Loucy (cell line): Measurements from ENCODE around the gene AJAP1.

Experiments
- H2AFZ ChIP-seq: fragments of 200-600 bp; sonication (generic); 2 replicates; pipeline ENCODE4 v1.6.0; 2016; ENCODE audit warnings: antibody characterized with exemption, mild to moderate bottlenecking, low read length, moderate library complexity
- H3F3A ChIP-seq: fragments of 200-600 bp; 2 replicates; pipeline ENCODE4 v1.6.0; 2016; ENCODE audit warnings: antibody characterized with exemption, low read depth, mild to moderate bottlenecking
- H3K27me3 ChIP-seq: fragments of 200-600 bp; sonication (generic); 2 replicates; pipeline ENCODE4 v1.6.1; 2014; ENCODE audit warnings: low read length, mild to moderate bottlenecking; ENCODE audit not compliant: insufficient read depth, poor library complexity, severe bottlenecking
- H3K36me3 ChIP-seq: fragments of 200-600 bp; sonication (generic); 2 replicates; pipeline ENCODE4 v1.6.1; 2016; ENCODE audit warnings: low read length; ENCODE audit not compliant: insufficient read depth
- H3K4me1 ChIP-seq: fragments of 200-600 bp; sonication (generic); 2 replicates; pipeline ENCODE4 v1.5.1; 2014; ENCODE audit warnings: low read length, mild to moderate bottlenecking; ENCODE audit not compliant: insufficient read depth, poor library complexity, severe bottlenecking
- H3K4me2 ChIP-seq: fragments of 200-600 bp; sonication (generic); 2 replicates; pipeline ENCODE4 v1.6.0; 2014; ENCODE audit warnings: antibody characterized with exemption, low read length, low read depth, mild to moderate bottlenecking; ENCODE audit not compliant: poor library complexity, severe bottlenecking
- H3K4me3 ChIP-seq: fragments of 200-600 bp; sonication (generic); 2 replicates; pipeline ENCODE4 v1.5.1; 2014; ENCODE audit warnings: low read length, mild to moderate bottlenecking, mixed read lengths; ENCODE audit not compliant: poor library complexity, severe bottlenecking
- H3K79me2 ChIP-seq: fragments of 200-600 bp; sonication (generic); 2 replicates; pipeline ENCODE4 v1.6.1; 2014; ENCODE audit warnings: low read length; ENCODE audit not compliant: insufficient read depth
- H3K9ac ChIP-seq: fragments of 200-600 bp; sonication (generic); 2 replicates; pipeline ENCODE4 v1.6.0; 2014; ENCODE audit warnings: mild to moderate bottlenecking, low read depth, low read length, moderate library complexity; ENCODE audit not compliant: poor library complexity, severe bottlenecking
- H3K9me2 ChIP-seq: fragments of 200-600 bp; sonication (generic); replicated peaks from 2 replicates; pipeline ENCODE4 v1.6.1; 2016; ENCODE audit warnings: low read depth, low read length, mixed read lengths
- H3K9me3 ChIP-seq: fragments of 200-600 bp; sonication (generic); 2 replicates; pipeline ENCODE4 v1.6.1; 2014; ENCODE audit warnings: mild to moderate bottlenecking, antibody characterized with exemption, low read length, low read depth; ENCODE audit not compliant: insufficient read depth
- H4K20me1 ChIP-seq: fragments of 200-600 bp; sonication (generic); 2 replicates; pipeline ENCODE4 v1.6.0; 2014; ENCODE audit warnings: antibody characterized with exemption, low read length, mild to moderate bottlenecking; ENCODE audit not compliant: insufficient read depth, poor library complexity, severe bottlenecking
- EZH2phosphoT487 ChIP-seq: fragments of 200-600 bp; IDR thresholded peaks from 2 replicates; pipeline ENCODE4 v1.6.1; 2018; ENCODE audit warnings: antibody characterized with exemption, mild to moderate bottlenecking, moderate library complexity, borderline replicate concordance
- TF ChIP-seq, protein P1 (sequence below): fragments of 200-600 bp; sonication (generic); conservative IDR thresholded peaks from 2 replicates; pipeline ENCODE4 v1.5.1; 2014; ENCODE audit warnings: mild to moderate bottlenecking, antibody characterized with exemption, low read length

AJAP1 gene

GRCh38 chr1:4755301-4755845 lies 101.0 kb downstream of the AJAP1 start:
- Histone ChIP-seq H3K36me3 (no peaks in the 10 kb centered on the region), H3K4me3 (no peak overlapping the region), H3K79me2 (no peaks in the 10 kb centered on the region), H3K9me3 (peaks cover 21% of the 10 kb centered on the region; the same call in 1 of the 2 replicates), H3K9ac (no peak overlapping the region), H3F3A (no peaks in the 10 kb centered on the region), H3K9me2 (no peaks in the 10 kb centered on the region), H3K27me3 (no peaks in the 10 kb centered on the region), H3K4me2 (no peak overlapping the region), H3K4me1 (no peaks in the 10 kb centered on the region), H2AFZ (no peak overlapping the region), H4K20me1 (no peaks in the 10 kb centered on the region)
- TF ChIP-seq, protein P1, sequence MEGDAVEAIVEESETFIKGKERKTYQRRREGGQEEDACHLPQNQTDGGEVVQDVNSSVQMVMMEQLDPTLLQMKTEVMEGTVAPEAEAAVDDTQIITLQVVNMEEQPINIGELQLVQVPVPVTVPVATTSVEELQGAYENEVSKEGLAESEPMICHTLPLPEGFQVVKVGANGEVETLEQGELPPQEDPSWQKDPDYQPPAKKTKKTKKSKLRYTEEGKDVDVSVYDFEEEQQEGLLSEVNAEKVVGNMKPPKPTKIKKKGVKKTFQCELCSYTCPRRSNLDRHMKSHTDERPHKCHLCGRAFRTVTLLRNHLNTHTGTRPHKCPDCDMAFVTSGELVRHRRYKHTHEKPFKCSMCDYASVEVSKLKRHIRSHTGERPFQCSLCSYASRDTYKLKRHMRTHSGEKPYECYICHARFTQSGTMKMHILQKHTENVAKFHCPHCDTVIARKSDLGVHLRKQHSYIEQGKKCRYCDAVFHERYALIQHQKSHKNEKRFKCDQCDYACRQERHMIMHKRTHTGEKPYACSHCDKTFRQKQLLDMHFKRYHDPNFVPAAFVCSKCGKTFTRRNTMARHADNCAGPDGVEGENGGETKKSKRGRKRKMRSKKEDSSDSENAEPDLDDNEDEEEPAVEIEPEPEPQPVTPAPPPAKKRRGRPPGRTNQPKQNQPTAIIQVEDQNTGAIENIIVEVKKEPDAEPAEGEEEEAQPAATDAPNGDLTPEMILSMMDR, result no peak
- no peak for TF ChIP-seq EZH2phosphoT487

- Histone ChIP-seq H4K20me1 (no peaks in the 10 kb centered on the region), H3K4me1 (no peaks in the 10 kb centered on the region), H3K27me3 (no peaks in the 10 kb centered on the region), H3K9ac (no peak overlapping the region), H3K4me3 (no peak overlapping the region), H2AFZ (no peak overlapping the region), H3K9me2 (no peaks in the 10 kb centered on the region), H3K4me2 (no peak overlapping the region), H3K36me3 (no peaks in the 10 kb centered on the region), H3K79me2 (no peaks in the 10 kb centered on the region), H3F3A (no peaks in the 10 kb centered on the region), H3K9me3 (peaks cover 22% of the 10 kb centered on the region; the same call in 1 of the 2 replicates)
- TF ChIP-seq, protein P1, result no peak
- no peak for TF ChIP-seq EZH2phosphoT487
Measured at GRCh38 chr1:4755864-4756504, 101.6 kb downstream of the AJAP1 start.

- no peak for TF ChIP-seq EZH2phosphoT487
- TF ChIP-seq, protein P1, result no peak
- H3K36me3 ChIP-seq, result no peaks in the 10 kb centered on the region
- H3K4me1 ChIP-seq, result no peaks in the 10 kb centered on the region
- H2AFZ ChIP-seq, result no peak overlapping the region
- H3K9me2 ChIP-seq, result no peaks in the 10 kb centered on the region
- H3F3A ChIP-seq, result no peaks in the 10 kb centered on the region
- peaks cover 25% of the 10 kb centered on the region; the same call in 1 of the 2 replicates for H3K9me3 ChIP-seq
- no peaks in the 10 kb centered on the region for H4K20me1 ChIP-seq
- no peaks in the 10 kb centered on the region for H3K79me2 ChIP-seq
- H3K4me2 ChIP-seq, result no peak overlapping the region
- H3K27me3 ChIP-seq, result no peaks in the 10 kb centered on the region
- H3K9ac ChIP-seq, result no peak overlapping the region
- no peak overlapping the region for H3K4me3 ChIP-seq
Measured at GRCh38 chr1:4756851-4757580, 102.6 kb downstream of the AJAP1 start.
